ENCODE data around the gene AKIP1.

Gene AKIP1

DNA sequence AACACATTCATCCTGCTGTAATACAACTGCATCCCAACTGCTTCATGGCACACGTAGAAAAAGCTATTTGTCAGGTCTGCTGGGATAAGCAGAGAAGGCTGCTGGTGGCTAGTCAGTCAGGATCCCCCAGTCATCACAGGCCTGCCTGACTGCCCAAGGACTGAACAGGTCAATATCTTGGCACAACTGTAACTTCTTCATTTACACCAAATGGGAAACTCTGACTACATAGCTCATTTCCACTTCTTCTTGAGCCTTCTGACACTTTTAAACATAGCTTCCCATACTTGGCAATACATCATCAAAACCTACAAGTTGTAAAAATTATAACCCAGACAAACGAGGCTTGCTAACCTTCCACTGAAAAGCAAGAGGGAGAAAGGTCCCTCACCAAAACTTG lies 50.4 kb downstream of the AKIP1 start:
- no peak overlapping the region for H3K4me3 ChIP-seq (ENCODE audit: low read depth, low read length)
- no peak for DNase-seq (ENCODE audit: low read depth)
- no peak for TF ChIP-seq CTCF (IDR thresholded peaks at IDR 0.05; ENCODE audit: control insufficient read depth, extremely low read depth, insufficient read depth)

DNA sequence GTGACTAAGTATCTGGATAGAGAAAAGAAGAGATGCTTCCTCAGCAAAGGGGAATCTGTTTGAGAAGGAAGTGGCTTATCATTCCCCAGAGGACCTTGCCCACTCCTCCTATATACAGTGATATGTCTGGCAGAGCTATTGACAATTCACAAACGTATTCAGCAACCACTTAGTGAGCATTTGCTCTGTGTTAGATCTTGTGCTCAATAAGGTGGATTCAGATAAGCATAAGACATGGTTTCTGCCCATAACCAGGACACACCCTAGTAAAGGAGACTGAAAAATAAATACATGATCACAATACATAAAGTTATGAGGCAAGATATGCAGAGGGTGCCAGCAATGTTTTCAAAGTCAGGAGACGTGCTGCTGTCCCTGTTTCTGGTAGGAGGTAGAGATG lies 51.9 kb downstream of the AKIP1 start:
- TF ChIP-seq CTCF (IDR thresholded peaks at IDR 0.05; ENCODE audit: control insufficient read depth, extremely low read depth, insufficient read depth), result no peak
- DNase-seq (ENCODE audit: low read depth), result no peak
- H3K4me3 ChIP-seq (ENCODE audit: low read depth, low read length), result peak overlapping the region; percentile 89

DNA sequence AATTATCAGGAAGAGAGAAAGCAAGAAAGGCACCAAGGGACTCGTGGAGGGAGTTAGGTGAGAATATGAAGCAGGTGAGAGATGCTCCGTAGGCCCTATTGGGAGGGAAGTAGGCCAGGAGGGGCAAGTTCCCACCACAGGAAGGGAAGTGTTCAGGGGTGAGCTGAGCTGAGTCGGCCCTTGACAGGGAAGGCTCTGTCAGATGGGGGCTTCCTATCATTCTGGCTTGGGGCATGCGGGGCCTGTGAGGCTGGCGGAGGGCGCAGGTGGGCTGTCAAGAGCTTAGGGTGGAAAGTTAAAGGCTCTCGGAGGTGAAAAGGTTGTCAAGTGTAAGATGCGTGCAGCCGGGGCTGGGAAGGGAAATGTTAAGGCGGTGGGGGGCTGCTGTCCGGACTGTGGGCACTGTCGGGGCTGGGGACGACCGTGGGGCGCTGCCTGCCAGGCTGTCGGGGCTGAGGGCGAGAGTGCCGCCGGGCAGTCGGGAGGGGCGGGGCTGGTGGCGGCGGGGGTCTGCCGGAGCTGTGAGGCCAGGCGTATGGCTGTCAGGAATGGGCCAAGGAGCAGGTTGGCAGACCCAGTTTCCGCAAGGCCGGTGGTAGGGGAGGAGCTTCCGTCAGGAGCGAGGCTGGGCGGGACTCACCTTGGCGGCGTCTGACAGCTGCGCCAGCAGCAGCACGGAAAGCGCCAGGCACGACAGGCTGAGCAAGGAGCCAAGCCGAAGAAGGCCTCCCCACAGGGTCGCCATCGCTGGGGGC lies 52.8 kb downstream of the AKIP1 start:
- peak; percentile 71 for DNase-seq (ENCODE audit: low read depth)
- H3K4me3 ChIP-seq (ENCODE audit: low read depth, low read length), result peak overlapping the region; percentile 89
- TF ChIP-seq CTCF (IDR thresholded peaks at IDR 0.05; ENCODE audit: control insufficient read depth, extremely low read depth, insufficient read depth), result no peak

- peak; percentile 67 for DNase-seq (ENCODE audit: low read depth)
- peak within 1 kb of the TSS; percentile 89 for H3K4me3 ChIP-seq (ENCODE audit: low read depth, low read length)
- TF ChIP-seq CTCF (IDR thresholded peaks at IDR 0.05; ENCODE audit: control insufficient read depth, extremely low read depth, insufficient read depth), result no peak
These were observed 53.6 kb downstream of the AKIP1 start, which contains the start of gene TMEM9B for GRCh38 chr11:8964324-8965320. Gene TMEM9B (minus strand): TSS chr11:8964442. CDS start chr11:8964313, 129 bp downstream.

DNA sequence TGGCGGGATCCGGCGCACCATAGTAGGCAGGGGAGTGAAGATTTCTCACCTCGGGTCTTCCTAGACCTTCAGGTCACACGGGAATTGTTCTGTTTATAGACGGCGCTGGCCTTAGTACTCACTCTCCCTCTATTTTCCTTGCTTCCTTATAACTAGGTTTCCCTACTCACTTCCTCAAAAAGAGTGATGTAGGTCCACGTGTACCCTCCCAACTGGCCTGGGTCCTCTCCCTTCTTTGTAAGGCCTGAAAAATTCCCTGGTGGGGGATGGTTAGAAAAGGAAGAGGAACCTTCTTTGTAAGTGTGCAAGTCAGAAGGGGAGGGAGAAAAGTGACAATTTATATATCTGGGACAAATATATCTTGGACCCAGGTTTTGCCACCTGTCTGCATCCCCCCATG lies 56.2 kb downstream of the AKIP1 start:
- DNase-seq (ENCODE audit: low read depth), result no peak
- no peak for TF ChIP-seq CTCF (IDR thresholded peaks at IDR 0.05; ENCODE audit: control insufficient read depth, extremely low read depth, insufficient read depth)
- no peak overlapping the region for H3K4me3 ChIP-seq (ENCODE audit: low read depth, low read length)

Measured in LNCaP clone FGC (cell line).